Measurements from ENCODE around the gene C1QTNF12.

C1QTNF12 gene

GRCh38 chr1:1203561-1204424 is 42.7 kb downstream of the C1QTNF12 start:
- ChIA-PET CTCF (interaction anchor here (2.6 kb wide), 1 partner anchor 82 kb away, joined by 13 read pairs; no protein-coding TSS in a partner anchor), POLR2A (no interaction called here)

GRCh38 chr1:1202831-1203560 is 43.5 kb downstream of the C1QTNF12 start:
- TF ChIP-seq CTCF (IDR thresholded peaks at IDR 0.05; ENCODE audit: control extremely low read depth, extremely low read depth, low read depth, missing control alignments) = no peak
- no peak for DNase-seq (ENCODE audit: extremely low spot score)
- POLR2A ChIA-PET = no interaction called here
- CTCF ChIA-PET = interaction anchor here (2.6 kb wide), 1 partner anchor 81 kb away, joined by 13 read pairs; no protein-coding TSS in a partner anchor

More at GRCh38 chr1:1203561-1204424, 42.7 kb downstream of the C1QTNF12 start:
- DNase-seq (ENCODE audit: extremely low spot score) = no peak
- TF ChIP-seq CTCF (IDR thresholded peaks at IDR 0.05; ENCODE audit: control extremely low read depth, extremely low read depth, low read depth, missing control alignments) = no peak

- ChIA-PET CTCF (interaction anchor here (0.9 to 1.1 kb wide), 2 partner anchors 10 to 13 kb away, joined by 3 read pairs; no protein-coding TSS in a partner anchor), POLR2A (interaction anchor here (0.7 kb wide), 1 partner anchor 137 kb away, joined by 5 read pairs; no protein-coding TSS in a partner anchor)
- DNase-seq (ENCODE audit: extremely low spot score) = peak; percentile 87
- no peak for TF ChIP-seq CTCF (IDR thresholded peaks at IDR 0.05; ENCODE audit: control extremely low read depth, extremely low read depth, low read depth, missing control alignments)
Observed at GRCh38 chr1:1200876-1201810, 45.4 kb downstream of the C1QTNF12 start.

GRCh38 chr1:1199961-1200875 is 46.3 kb downstream of the C1QTNF12 start:
- no peak for DNase-seq (ENCODE audit: extremely low spot score)
- ChIA-PET CTCF (interaction anchor here (0.9 to 1.1 kb wide), 2 partner anchors 9 to 12 kb away, joined by 3 read pairs; no protein-coding TSS in a partner anchor), POLR2A (interaction anchor here (0.7 kb wide), 1 partner anchor 136 kb away, joined by 5 read pairs; no protein-coding TSS in a partner anchor)
- TF ChIP-seq CTCF (IDR thresholded peaks at IDR 0.05; ENCODE audit: control extremely low read depth, extremely low read depth, low read depth, missing control alignments) = no peak

- TF ChIP-seq CTCF (IDR thresholded peaks at IDR 0.05; ENCODE audit: control extremely low read depth, extremely low read depth, low read depth, missing control alignments) = no peak
- no peak for DNase-seq (ENCODE audit: extremely low spot score)
- ChIA-PET POLR2A (no interaction called here), CTCF (interaction anchor here (1.1 kb wide), 1 partner anchor 77 kb away, joined by 3 read pairs; no protein-coding TSS in a partner anchor)
Observed at GRCh38 chr1:1199141-1199960, 47.2 kb downstream of the C1QTNF12 start.

All from GM10248 (cell line).